Endothelial cell of umbilical vein (primary cell): ENCODE measurements around the gene ACTMAP. TPM values are rescaled to one million over a fixed set of nuclear protein-coding genes. Genes with fewer than 3 reads are reported as not detected.

Experiments used
- BruUV-seq: library from RNA; stranded (reverse); fragments of 400-500 nt; replicated peaks from 2 replicates; lab custom pipeline; 2021; lab: Mats Ljungman, UMichigan
- CTCF ChIA-PET: fragments of 300-600, 350-600 bp; sonication (Branson Sonifier 250); formaldehyde crosslinking; loops from one replicate; lab custom pipeline; 2021; ENCODE audit warnings: antibody characterized with exemption, inconsistent platforms; lab: Charles Lee
- POLR2A ChIA-PET: fragments of 300-600, 350-600 bp; sonication (Branson Sonifier 250); formaldehyde crosslinking; loops from one replicate; lab custom pipeline; 2021; ENCODE audit warnings: antibody characterized with exemption, inconsistent platforms; lab: Charles Lee
- DNase-seq: peaks from one replicate; pipeline ENCODE4 v3.0.0-alpha.2; 2011; ENCODE audit warnings: low read depth, low spot score
- FAIRE-seq: peaks from 2 replicates; lab custom pipeline; 2011; peaks lifted over from hg19 to GRCh38; lab: Jason Lieb, UNC
- H2AFZ ChIP-seq: 2 replicates; pipeline ENCODE4 v1.6.0; 2012; ENCODE audit warnings: low read depth, low read length, control low read depth, inconsistent platforms
- H3K27ac ChIP-seq: 2 replicates; pipeline ENCODE4 v1.5.1; 2011; ENCODE audit warnings: low read depth, mild to moderate bottlenecking, control low read depth, low read length, moderate library complexity; ENCODE audit not compliant: insufficient read depth
- H3K27me3 ChIP-seq, 2 experiments: 2 replicates each; pipeline versions ENCODE4 v1.6.0 to v1.6.1; 2011; ENCODE audit warnings: low read length in 2 of 2, mixed read lengths in 1 of 2; ENCODE audit not compliant: control insufficient read depth in 2 of 2, insufficient read depth in 2 of 2
- H3K36me3 ChIP-seq, 2 experiments: 2 replicates in 1 of 2; 3 replicates in 1 of 2; pipeline ENCODE4 v1.5.1; 2011; ENCODE audit warnings: low read length in 2 of 2, mild to moderate bottlenecking in 1 of 2, moderate library complexity in 1 of 2; ENCODE audit not compliant: control insufficient read depth in 2 of 2, insufficient read depth in 2 of 2; ENCODE audit errors: extremely low read depth in 1 of 2
- H3K4me1 ChIP-seq: 3 replicates; pipeline ENCODE4 v1.5.1; 2011; ENCODE audit warnings: mild to moderate bottlenecking, low read length; ENCODE audit not compliant: control insufficient read depth, insufficient read depth; ENCODE audit errors: extremely low read depth
- H3K4me2 ChIP-seq: 2 replicates; pipeline ENCODE4 v1.6.1; 2011; ENCODE audit warnings: low read length, control low read depth, mixed read lengths; ENCODE audit not compliant: insufficient read depth
- H3K4me3 ChIP-seq, 3 experiments: fragments of 200-600 bp in 1 of 3; sonication (generic), shearing (Covaris generic) in 1 of 3; replicated peaks in 1 of 3; 2 replicates each; pipeline ENCODE4 v1.5.1; 2011 to 2016; ENCODE audit warnings: control low read depth in 3 of 3, low read length in 3 of 3, mild to moderate bottlenecking in 2 of 3, inconsistent platforms in 1 of 3, low read depth in 1 of 3, moderate library complexity in 1 of 3; ENCODE audit not compliant: insufficient read depth in 1 of 3
- H3K79me2 ChIP-seq: 2 replicates; pipeline ENCODE4 v1.6.0; 2012; ENCODE audit warnings: low read length, inconsistent platforms; ENCODE audit not compliant: control insufficient read depth, insufficient read depth
- H3K9ac ChIP-seq: replicated peaks from 2 replicates; pipeline ENCODE3; 2011; ENCODE audit warnings: low read length, control low read depth; ENCODE audit not compliant: insufficient read depth; ENCODE audit errors: extremely low read depth
- H3K9me1 ChIP-seq: replicated peaks from 3 replicates; pipeline ENCODE4 v1.6.0; 2011; ENCODE audit warnings: mild to moderate bottlenecking, low read length; ENCODE audit not compliant: control insufficient read depth, insufficient read depth; ENCODE audit errors: extremely low read depth
- H3K9me3 ChIP-seq: replicated peaks from 2 replicates; pipeline ENCODE4 v1.5.1; 2012; ENCODE audit warnings: low read length, inconsistent platforms; ENCODE audit not compliant: control insufficient read depth, insufficient read depth
- H4K20me1 ChIP-seq: replicated peaks from 2 replicates; pipeline ENCODE3; 2011; ENCODE audit warnings: mild to moderate bottlenecking, low read length; ENCODE audit not compliant: control insufficient read depth, insufficient read depth; ENCODE audit errors: extremely low read depth
- CTCF ChIP-seq, 2 donors: IDR thresholded peaks; 1 replicate in 1 of 2; 2 replicates in 1 of 2; pipeline ENCODE4 v1.5.1; 2011; ENCODE audit warnings: low read length in 2 of 2, mild to moderate bottlenecking in 2 of 2, moderate library complexity in 2 of 2, control low read depth in 1 of 2, inconsistent platforms in 1 of 2, low read depth in 1 of 2; ENCODE audit not compliant: insufficient read depth in 1 of 2; ENCODE audit errors: extremely low read depth in 1 of 2
- JUN ChIP-seq: IDR thresholded peaks from 2 replicates; pipeline ENCODE4 v1.6.1; 2011; ENCODE audit warnings: borderline replicate concordance, low read depth; ENCODE audit not compliant: insufficient read length, insufficient read depth
- MAX ChIP-seq: IDR thresholded peaks from 2 replicates; pipeline ENCODE4 v1.6.1; 2011; ENCODE audit not compliant: insufficient read depth, insufficient read length
- MYC ChIP-seq: IDR thresholded peaks from one replicate; pipeline ENCODE4 v1.6.1; 2011; ENCODE audit warnings: mild to moderate bottlenecking, low read depth, low read length
- POLR2A ChIP-seq: IDR thresholded peaks from 2 replicates; pipeline ENCODE4 v1.6.1; 2012; ENCODE audit warnings: low read depth, mild to moderate bottlenecking, control low read depth, low read length
- POLR2AphosphoS5 ChIP-seq: IDR thresholded peaks from 2 replicates; pipeline ENCODE4 v1.6.1; 2012; ENCODE audit warnings: low read depth, mild to moderate bottlenecking, control low read depth, low read length, moderate library complexity; ENCODE audit not compliant: insufficient read depth
- dilution Hi-C: fragments of 300-500 bp; cut with MboI; formaldehyde crosslinking; loops from one replicate; pipeline ENCODE4 v1.15.0; 2019; ENCODE audit warnings: low sequenced_read_pairs; ENCODE audit not compliant: extremely low pct_ligation_motif_present
- intact Hi-C: fragments of 100-400 bp; cut with micrococcal nuclease; formaldehyde crosslinking; loops from one replicate; pipeline ENCODE4 v1.10.0; 2022
- polyA plus RNA-seq, 4 experiments: library from polyadenylated mRNA; depleted of rRNA in 3 of 4; stranded (reverse) in 3 of 4; unstranded in 1 of 4; fragments of >200 nt; gene quantifications; 2 replicates each; pipeline versions ENCODE4 v1.2.1 to v1.2.3, GENCODE V29; 2011 to 2012; ENCODE audit warnings: missing spikeins in 1 of 4
- total RNA-seq: library from RNA; stranded (reverse); gene quantifications from 2 replicates; pipeline ENCODE4 v1.2.3, GENCODE V29; 2021

The ACTMAP gene
- total and polyA plus RNA-seq, 2 donors (not counting 3 experiments of a cell fraction or from before 2014, with no cell fraction given): 5.2 to 9.1 TPM

GRCh38 chr19:40797166-40797962 is 47.1 kb upstream of the ACTMAP start:
- H3K4me3 ChIP-seq: no peak overlapping the region
- no peaks in the 10 kb centered on the region for H3K9me1 ChIP-seq
- FAIRE-seq: no peak
- H3K4me2 ChIP-seq: no peak overlapping the region
- POLR2A ChIA-PET: interaction anchor here (1.6 kb wide), 1 partner anchor 47 kb away, joined by 5 read pairs; the partner anchor contains the start of genes ACTMAP and SNRPA
- H3K9ac ChIP-seq: no peak overlapping the region
- TF ChIP-seq POLR2A (no peak), MAX (no peak), POLR2AphosphoS5 (no peak), MYC (no peak), JUN (no peak), CTCF (IDR thresholded peaks at IDR 0.05; ENCODE audit: extremely low read depth in 1 of 2, insufficient read depth in 1 of 2, low read depth in 1 of 2, low read length in 2 of 2) (no peak)
- no peaks in the 10 kb centered on the region for H3K27me3 ChIP-seq
- H3K36me3 ChIP-seq: peaks cover 0 to 12% of the 10 kb centered on the region in 2 experiments
- no peak for DNase-seq
- peaks cover 32% of the 10 kb centered on the region for H3K4me1 ChIP-seq
- dilution Hi-C loops (no loop called here), intact Hi-C loops (no loop called here)
- no peak overlapping the region for H3K27ac ChIP-seq
- no peaks in the 10 kb centered on the region for H4K20me1 ChIP-seq
- CTCF ChIA-PET: interaction anchor here (1.1 to 2.5 kb wide), 8 partner anchors 9 to 134 kb away, joined by 3 to 39 read pairs (median 9); partner anchors contain the start of genes ACTMAP, RAB4B and SNRPA
- H3K9me3 ChIP-seq: no peaks in the 10 kb centered on the region
- peaks cover 29% of the 10 kb centered on the region for H3K79me2 ChIP-seq
- H2AFZ ChIP-seq: no peak overlapping the region
- BruUV-seq: no TSS peak
